Effector memory CD4-positive, alpha-beta T cell (primary cell): Measurements from ENCODE around the gene DNAJC8.

Experiments used
- DNase-seq, 3 donors: peaks; one replicate each; pipeline ENCODE4 v3.0.0-alpha.2; 2020
- H3K27ac ChIP-seq: 2 replicates; pipeline ENCODE4 v1.7.0; 2013; ENCODE audit warnings: mild to moderate bottlenecking, low read length, moderate library complexity; ENCODE audit not compliant: insufficient read depth, poor library complexity, severe bottlenecking
- H3K27me3 ChIP-seq: replicated peaks from 2 replicates; pipeline ENCODE4 v1.7.0; 2013; ENCODE audit warnings: mild to moderate bottlenecking, low read length; ENCODE audit not compliant: insufficient read depth, control insufficient read depth, poor library complexity, severe bottlenecking
- H3K36me3 ChIP-seq: 2 replicates; pipeline ENCODE4 v1.7.0; 2013; ENCODE audit warnings: mild to moderate bottlenecking, low read length, moderate library complexity; ENCODE audit not compliant: control insufficient read depth, insufficient read depth
- H3K4me1 ChIP-seq: 2 replicates; pipeline ENCODE4 v1.7.0; 2013; ENCODE audit warnings: low read length, mild to moderate bottlenecking; ENCODE audit not compliant: control insufficient read depth, insufficient read depth, poor library complexity, severe bottlenecking
- H3K4me3 ChIP-seq: 2 replicates; pipeline ENCODE4 v1.7.0; 2013; ENCODE audit warnings: low read length, low read depth, mild to moderate bottlenecking; ENCODE audit not compliant: insufficient read depth, poor library complexity, severe bottlenecking
- H3K9me3 ChIP-seq: 2 replicates; pipeline ENCODE4 v1.7.0; 2013; ENCODE audit warnings: mild to moderate bottlenecking, low read length, moderate library complexity; ENCODE audit not compliant: control insufficient read depth
- total RNA-seq, 3 donors: gene quantifications; one replicate each; lab custom pipeline; 2026; lab: John Stamatoyannopoulos, UW

DNAJC8 gene
- 49.1 to 76.9 (median 68.8) reads per million in 3 donors for total RNA-seq

- peak; percentile 88 to 93 (median 88) for DNase-seq
- Histone ChIP-seq H3K9me3 (no peaks in the 10 kb centered on the region), H3K36me3 (peaks cover 17% of the 10 kb centered on the region), H3K27ac (peak within 1 kb of the TSS; percentile 81), H3K4me3 (peak within 1 kb of the TSS; percentile 82), H3K4me1 (peaks cover 15% of the 10 kb centered on the region), H3K27me3 (no peaks in the 10 kb centered on the region)
Measured at GRCh38 chr1:28232558-28233263, at the start of gene DNAJC8. DNAJC8 (minus strand) TSS chr1:28233029; CDS start chr1:28232998, 31 bp downstream.

- Histone ChIP-seq H3K4me1 (no peaks in the 10 kb centered on the region), H3K27me3 (no peaks in the 10 kb centered on the region), H3K27ac (no peak overlapping the region), H3K9me3 (no peaks in the 10 kb centered on the region), H3K4me3 (no peak overlapping the region), H3K36me3 (peaks cover 12% of the 10 kb centered on the region)
- DNase-seq: no peak
Measured at GRCh38 chr1:28281608-28282425, 49.0 kb upstream of the DNAJC8 start.

GRCh38 chr1:28280977-28281381 is 48.1 kb upstream of the DNAJC8 start:
- DNase-seq: no peak
- H3K4me3 ChIP-seq: no peak overlapping the region
- H3K9me3 ChIP-seq: no peaks in the 10 kb centered on the region
- H3K4me1 ChIP-seq: no peaks in the 10 kb centered on the region
- H3K27me3 ChIP-seq: no peaks in the 10 kb centered on the region
- peaks cover 12% of the 10 kb centered on the region for H3K36me3 ChIP-seq
- no peak overlapping the region for H3K27ac ChIP-seq

- Histone ChIP-seq H3K27me3 (no peaks in the 10 kb centered on the region), H3K36me3 (peaks cover 12% of the 10 kb centered on the region), H3K27ac (no peak overlapping the region), H3K4me3 (no peak overlapping the region), H3K9me3 (no peaks in the 10 kb centered on the region), H3K4me1 (no peaks in the 10 kb centered on the region)
- no peak for DNase-seq
Measured at GRCh38 chr1:28280501-28280900, 47.7 kb upstream of the DNAJC8 start.

GRCh38 chr1:28279721-28280120 is 46.9 kb upstream of the DNAJC8 start:
- Histone ChIP-seq H3K9me3 (no peaks in the 10 kb centered on the region), H3K36me3 (peaks cover 17% of the 10 kb centered on the region), H3K27me3 (no peaks in the 10 kb centered on the region), H3K4me3 (no peak overlapping the region), H3K4me1 (no peaks in the 10 kb centered on the region), H3K27ac (no peak overlapping the region)
- DNase-seq: no peak

GRCh38 chr1:28278763-28279162 is 45.9 kb upstream of the DNAJC8 start:
- Histone ChIP-seq H3K36me3 (peaks cover 27% of the 10 kb centered on the region), H3K27me3 (no peaks in the 10 kb centered on the region), H3K4me3 (no peak overlapping the region), H3K27ac (no peak overlapping the region), H3K9me3 (no peaks in the 10 kb centered on the region), H3K4me1 (no peaks in the 10 kb centered on the region)
- no peak for DNase-seq

GRCh38 chr1:28273216-28273860 is 40.5 kb upstream of the DNAJC8 start:
- H3K36me3 ChIP-seq: peaks cover 25% of the 10 kb centered on the region
- H3K4me1 ChIP-seq: no peaks in the 10 kb centered on the region
- no peak overlapping the region for H3K27ac ChIP-seq
- H3K9me3 ChIP-seq: no peaks in the 10 kb centered on the region
- H3K27me3 ChIP-seq: no peaks in the 10 kb centered on the region
- no peak for DNase-seq
- no peak overlapping the region for H3K4me3 ChIP-seq

- no peaks in the 10 kb centered on the region for H3K27me3 ChIP-seq
- H3K4me1 ChIP-seq: no peaks in the 10 kb centered on the region
- H3K36me3 ChIP-seq: peaks cover 25% of the 10 kb centered on the region
- no peak for DNase-seq
- H3K9me3 ChIP-seq: no peaks in the 10 kb centered on the region
- H3K4me3 ChIP-seq: no peak overlapping the region
- no peak overlapping the region for H3K27ac ChIP-seq
Measured at GRCh38 chr1:28272215-28272852, 39.5 kb upstream of the DNAJC8 start.

- H3K9me3 ChIP-seq: no peaks in the 10 kb centered on the region
- no peaks in the 10 kb centered on the region for H3K27me3 ChIP-seq
- no peak overlapping the region for H3K27ac ChIP-seq
- no peaks in the 10 kb centered on the region for H3K4me1 ChIP-seq
- no peak for DNase-seq
- H3K4me3 ChIP-seq: no peak overlapping the region
- peaks cover 18% of the 10 kb centered on the region for H3K36me3 ChIP-seq
Measured at GRCh38 chr1:28269529-28269928, 36.7 kb upstream of the DNAJC8 start.
